K562 (cell line): ENCODE data around the gene PREX1.
"Not testable (repeated sequence)": the region's sequence is repeated elsewhere in the genome, so short reads cannot be mapped to it uniquely, and the experiment has no call there.

ENCODE experiments used
- CTCF ChIP-seq, 3 experiments: IDR thresholded peaks in 2 of 3; conservative IDR thresholded peaks in 1 of 3; 2 replicates each; pipeline ENCODE4 v1.5.1; 2011 to 2012; ENCODE audit warnings: low read length in 3 of 3, mild to moderate bottlenecking in 3 of 3, control low read depth in 2 of 3, improper control_type of control experiment in 1 of 3, inconsistent platforms in 1 of 3, low read depth in 1 of 3, mixed read lengths in 1 of 3, moderate library complexity in 1 of 3; ENCODE audit not compliant: insufficient read depth in 2 of 3
- EZH2 ChIP-seq: IDR thresholded peaks from 2 replicates; pipeline ENCODE4 v1.6.1; 2012; ENCODE audit warnings: low read depth, mild to moderate bottlenecking, inconsistent platforms, low read length, borderline replicate concordance
- JUNB ChIP-seq: fragments of 450-650 bp; formaldehyde crosslinking; conservative IDR thresholded peaks from 2 replicates; pipeline ENCODE4 v1.4.0; 2020; ENCODE audit warnings: mild to moderate bottlenecking
- KAT8 ChIP-seq: fragments of 450-650 bp; IDR thresholded peaks from 2 replicates; pipeline ENCODE4 v1.6.1; 2016; ENCODE audit warnings: low read depth, mild to moderate bottlenecking
- MAFG ChIP-seq: fragments of 450-650 bp; conservative IDR thresholded peaks from 2 replicates; pipeline ENCODE4 v1.6.1; 2016; ENCODE audit warnings: missing genetic modification characterization, missing compliant biosample characterization
- SMARCC2 ChIP-seq: fragments of 450-650 bp; IDR thresholded peaks from 2 replicates; pipeline ENCODE4 v1.6.1; 2017; ENCODE audit warnings: antibody characterized with exemption, moderate library complexity, mild to moderate bottlenecking, low read depth
- ZNF3 ChIP-seq: fragments of 250-450 bp; sonication (Bioruptor Pico); IDR thresholded peaks from 2 replicates; pipeline ENCODE4 v1.5.0; 2021; ENCODE audit warnings: mild to moderate bottlenecking, moderate library complexity
- ZNF311 ChIP-seq: fragments of 250-450 bp; sonication (Bioruptor Pico); IDR thresholded peaks from 2 replicates; pipeline ENCODE4 v1.4.0; 2020; ENCODE audit warnings: mild to moderate bottlenecking, moderate library complexity
- ZNF512 ChIP-seq: IDR thresholded peaks from 2 replicates; pipeline ENCODE4 v1.6.1; 2016; ENCODE audit warnings: missing genetic modification characterization, missing compliant biosample characterization

GRCh38 chr20:48843896-48844295, 16.1 kb upstream of the PREX1 start:
- not testable (repeated sequence) for TF ChIP-seq EZH2; ZNF3; MAFG (tag); CTCF (IDR thresholded peaks at IDR 0.05 in 2 of 3, conservative IDR thresholded peaks at IDR 0.05 in 1 of 3; ENCODE audit: insufficient read depth in 2 of 3, low read depth in 1 of 3, low read length in 3 of 3); ZNF512; ZNF311 (CRISPR knock-in tag); SMARCC2; JUNB (CRISPR knock-in tag); KAT8
